ENCODE results near the gene SDHAF1. TPM values are rescaled to one million over a fixed set of nuclear protein-coding genes. Genes with fewer than 3 reads are reported as not detected.

The SDHAF1 gene
- total and polyA plus RNA-seq, 2 donors (not counting 1 experiment from before 2014, with no cell fraction given): 22.0 to 24.6 TPM

GRCh38 chr19:35946203-35946602 lies 48.8 kb upstream of the SDHAF1 start:
- ATAC-seq (ENCODE audit: low read depth): no peak
- Histone ChIP-seq H3K36me3 (replicated peaks in 1 of 2; ENCODE audit: control extremely low read depth in 1 of 2, control insufficient read depth in 1 of 2, extremely low read depth in 1 of 2, insufficient read depth in 2 of 2, low read length in 1 of 2) (no peaks in the 10 kb centered on the region), H3K4me3 (ENCODE audit: control extremely low read depth in 1 of 5, extremely low read depth in 1 of 5, insufficient read depth in 1 of 5, low read depth in 2 of 5, low read length in 4 of 5) (no peak overlapping the region), H2AFZ (ENCODE audit: insufficient read depth, low read depth, low read length, poor library complexity, severe bottlenecking) (no peak overlapping the region), H4K20me1 (ENCODE audit: control insufficient read depth, insufficient read depth, low read length, poor library complexity, severe bottlenecking) (no peaks in the 10 kb centered on the region), H3K27ac (ENCODE audit: low read length in 2 of 2) (no peak overlapping the region), H3K79me2 (ENCODE audit: control insufficient read depth, insufficient read depth, low read length) (no peaks in the 10 kb centered on the region), H3K27me3 (replicated peaks in 1 of 4; ENCODE audit: control extremely low read depth in 1 of 4, control insufficient read depth in 3 of 4, insufficient read depth in 4 of 4, low read length in 3 of 4) (no peaks in the 10 kb centered on the region), H3K4me1 (ENCODE audit: control insufficient read depth in 2 of 2, insufficient read depth in 2 of 2, low read length in 2 of 2) (peaks cover 0 to 6% of the 10 kb centered on the region in 2 donors), H3K9me3 (ENCODE audit: control extremely low read depth in 1 of 3, control insufficient read depth in 2 of 3, insufficient read depth in 1 of 3, low read length in 2 of 3) (no peaks in the 10 kb centered on the region), H3K9ac (ENCODE audit: low read length) (no peak overlapping the region), H3K4me2 (replicated peaks; ENCODE audit: low read depth, low read length, poor library complexity, severe bottlenecking) (no peak overlapping the region)
- POLR2A ChIA-PET: no interaction called here
- H3K4me1 Mint-ChIP-seq: no peaks in the 10 kb centered on the region
- no peak for TF ChIP-seq EZH2 (IDR thresholded peaks at IDR 0.05; ENCODE audit: borderline replicate concordance, insufficient read depth, low read depth, low read length, poor library complexity, severe bottlenecking)
- TF ChIP-seq CTCF (IDR thresholded peaks at IDR 0.05): no peak
- H3K4me3 Mint-ChIP-seq: no peak overlapping the region
- CTCF ChIA-PET: interaction anchor here (0.9 kb wide), 1 partner anchor 182 kb away, joined by 7 read pairs; no protein-coding TSS in a partner anchor
- DNase-seq: no peak
- intact Hi-C loops (cut with micrococcal nuclease): no loop called here
- 100% methylated on average over 1 of the region's 4 CpGs for WGBS (ENCODE audit: insufficient coverage)
- H3K9me3 Mint-ChIP-seq (ENCODE audit: insufficient read depth): no peaks in the 10 kb centered on the region
- peaks cover 7% of the 10 kb centered on the region for H3K27me3 Mint-ChIP-seq
- no peak overlapping the region for H3K27ac Mint-ChIP-seq

- no peaks in the 10 kb centered on the region for H3K79me2 ChIP-seq (ENCODE audit: control insufficient read depth, insufficient read depth, low read length)
- ATAC-seq (ENCODE audit: low read depth) (no peak), DNase-seq (no peak)
- no peaks in the 10 kb centered on the region for H3K27me3 ChIP-seq (replicated peaks in 1 of 4; ENCODE audit: control extremely low read depth in 1 of 4, control insufficient read depth in 3 of 4, insufficient read depth in 4 of 4, low read length in 3 of 4)
- 80% methylated on average over 1 of the region's 2 CpGs for WGBS (ENCODE audit: insufficient coverage)
- no peaks in the 10 kb centered on the region for H4K20me1 ChIP-seq (ENCODE audit: control insufficient read depth, insufficient read depth, low read length, poor library complexity, severe bottlenecking)
- POLR2A ChIA-PET: no interaction called here
- H3K9me3 ChIP-seq (ENCODE audit: control extremely low read depth in 1 of 3, control insufficient read depth in 2 of 3, insufficient read depth in 1 of 3, low read length in 2 of 3): peaks cover 0 to 11% (median 0%) of the 10 kb centered on the region in 3 donors
- Mint-ChIP-seq H3K27me3 (peaks cover 7% of the 10 kb centered on the region), H3K4me3 (no peak overlapping the region), H3K9me3 (ENCODE audit: insufficient read depth) (no peaks in the 10 kb centered on the region), H3K27ac (no peak overlapping the region), H3K4me1 (peaks cover 15% of the 10 kb centered on the region)
- no peak overlapping the region for H3K4me2 ChIP-seq (replicated peaks; ENCODE audit: low read depth, low read length, poor library complexity, severe bottlenecking)
- TF ChIP-seq EZH2 (IDR thresholded peaks at IDR 0.05; ENCODE audit: borderline replicate concordance, insufficient read depth, low read depth, low read length, poor library complexity, severe bottlenecking) (no peak), CTCF (IDR thresholded peaks at IDR 0.05) (no peak)
- H2AFZ ChIP-seq (ENCODE audit: insufficient read depth, low read depth, low read length, poor library complexity, severe bottlenecking): no peak overlapping the region
- H3K4me3 ChIP-seq (ENCODE audit: control extremely low read depth in 1 of 5, extremely low read depth in 1 of 5, insufficient read depth in 1 of 5, low read depth in 2 of 5, low read length in 4 of 5): no peak overlapping the region
- peaks cover 14 to 20% of the 10 kb centered on the region in 2 donors for H3K4me1 ChIP-seq (ENCODE audit: control insufficient read depth in 2 of 2, insufficient read depth in 2 of 2, low read length in 2 of 2)
- intact Hi-C loops (cut with micrococcal nuclease): no loop called here
- no peaks in the 10 kb centered on the region for H3K36me3 ChIP-seq (replicated peaks in 1 of 2; ENCODE audit: control extremely low read depth in 1 of 2, control insufficient read depth in 1 of 2, extremely low read depth in 1 of 2, insufficient read depth in 2 of 2, low read length in 1 of 2)
- CTCF ChIA-PET: interaction anchor here (0.8 to 1.2 kb wide), 3 partner anchors 10 to 221 kb away, joined by 3 to 4 read pairs (median 3); no protein-coding TSS in a partner anchor
- H3K27ac ChIP-seq (ENCODE audit: low read length in 2 of 2): no peak overlapping the region
- no peak overlapping the region for H3K9ac ChIP-seq (ENCODE audit: low read length)
Measured at GRCh38 chr19:35949131-35949530, 45.9 kb upstream of the SDHAF1 start.
